GM13976 (cell line): ENCODE measurements around the gene MYO3A.
"Not testable (repeated sequence)": the region's sequence is repeated elsewhere in the genome, so short reads cannot be mapped to it uniquely, and the experiment has no call there.

Source experiments
- DNase-seq: peaks from one replicate; pipeline ENCODE4 v3.0.0; 2012; ENCODE audit warnings: low spot score
- in situ Hi-C: fragments of 300-500 bp; cut with MboI; formaldehyde crosslinking; loops from one replicate; pipeline ENCODE4 v1.12.0; 2022; ENCODE audit warnings: low sequenced_read_pairs, mixed read lengths, inconsistent platforms; ENCODE audit not compliant: unreplicated experiment
- TF ChIP-seq, protein P1 (sequence below): IDR thresholded peaks from 2 replicates; pipeline ENCODE4 v1.5.1; 2012; ENCODE audit warnings: borderline replicate concordance, mild to moderate bottlenecking; ENCODE audit not compliant: insufficient read depth; ENCODE audit errors: extremely low read depth, missing control alignments, control extremely low read depth

The MYO3A gene

DNA sequence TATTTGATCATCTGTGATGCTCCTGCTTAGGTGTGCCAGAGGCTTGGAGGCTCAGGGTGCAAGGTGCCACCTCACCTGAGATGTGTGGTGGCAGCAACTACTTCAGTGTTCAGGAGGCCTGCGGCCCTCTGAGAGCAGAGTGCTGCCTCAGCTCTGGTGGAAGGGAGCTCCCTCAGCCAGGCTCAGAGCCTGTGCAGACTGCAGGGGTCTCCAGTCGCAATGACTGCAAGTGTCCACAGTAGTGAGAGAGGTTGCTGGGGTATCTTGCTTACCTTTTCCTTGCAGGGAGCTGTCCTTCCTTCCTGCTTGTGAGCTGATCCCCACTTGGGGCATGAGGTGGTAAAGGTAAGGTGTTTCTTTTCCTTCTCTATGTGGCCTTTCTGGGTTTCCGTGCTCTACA is 151.5 kb downstream of the MYO3A start:
- no peak for DNase-seq
- in situ Hi-C loops, result no loop called here

DNA sequence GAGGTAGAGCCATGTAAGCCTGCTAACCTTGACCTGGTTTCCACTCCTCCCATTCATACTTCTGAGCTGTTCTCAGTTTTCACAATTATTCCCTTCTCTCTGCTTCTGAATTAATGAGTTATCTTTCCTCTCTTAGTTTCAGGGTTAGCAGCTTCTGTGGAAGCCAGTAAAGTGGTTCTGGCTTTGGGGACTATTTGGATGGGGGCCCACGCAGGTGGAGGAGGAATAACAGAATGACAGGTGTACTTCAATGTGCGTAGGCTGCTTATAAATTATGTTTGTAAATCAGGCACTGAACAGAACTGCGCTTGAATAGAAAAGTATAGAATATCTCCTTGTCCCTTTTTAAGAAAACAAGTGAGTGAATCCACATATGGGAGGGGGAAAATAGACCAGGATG is 153.6 kb downstream of the MYO3A start:
- TF ChIP-seq, protein P1, sequence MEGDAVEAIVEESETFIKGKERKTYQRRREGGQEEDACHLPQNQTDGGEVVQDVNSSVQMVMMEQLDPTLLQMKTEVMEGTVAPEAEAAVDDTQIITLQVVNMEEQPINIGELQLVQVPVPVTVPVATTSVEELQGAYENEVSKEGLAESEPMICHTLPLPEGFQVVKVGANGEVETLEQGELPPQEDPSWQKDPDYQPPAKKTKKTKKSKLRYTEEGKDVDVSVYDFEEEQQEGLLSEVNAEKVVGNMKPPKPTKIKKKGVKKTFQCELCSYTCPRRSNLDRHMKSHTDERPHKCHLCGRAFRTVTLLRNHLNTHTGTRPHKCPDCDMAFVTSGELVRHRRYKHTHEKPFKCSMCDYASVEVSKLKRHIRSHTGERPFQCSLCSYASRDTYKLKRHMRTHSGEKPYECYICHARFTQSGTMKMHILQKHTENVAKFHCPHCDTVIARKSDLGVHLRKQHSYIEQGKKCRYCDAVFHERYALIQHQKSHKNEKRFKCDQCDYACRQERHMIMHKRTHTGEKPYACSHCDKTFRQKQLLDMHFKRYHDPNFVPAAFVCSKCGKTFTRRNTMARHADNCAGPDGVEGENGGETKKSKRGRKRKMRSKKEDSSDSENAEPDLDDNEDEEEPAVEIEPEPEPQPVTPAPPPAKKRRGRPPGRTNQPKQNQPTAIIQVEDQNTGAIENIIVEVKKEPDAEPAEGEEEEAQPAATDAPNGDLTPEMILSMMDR, result no peak
- in situ Hi-C loops, result no loop called here
- DNase-seq, result no peak

More for the DNA sequence above, 151.5 kb downstream of the MYO3A start:
- TF ChIP-seq, protein P1, result no peak

DNA sequence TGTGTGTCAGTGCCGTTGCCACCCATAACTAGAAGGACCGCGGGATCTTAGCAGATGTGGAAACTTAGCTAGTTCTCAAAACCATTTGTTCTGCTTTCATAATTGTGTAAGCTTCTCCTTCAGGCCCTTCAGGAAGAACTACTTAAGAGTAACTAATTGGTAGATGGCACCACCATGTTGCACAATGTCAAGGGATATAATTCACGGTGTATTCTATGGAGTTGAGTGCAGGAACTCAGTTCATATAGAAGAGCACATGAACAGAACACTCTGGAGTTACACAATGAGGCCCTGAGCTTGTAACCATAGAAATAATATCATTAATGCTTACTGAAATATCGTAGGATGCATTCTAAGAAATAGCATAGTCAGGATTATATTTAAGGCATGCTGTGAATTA is 156.0 kb downstream of the MYO3A start:
- in situ Hi-C loops, result no loop called here
- TF ChIP-seq, protein P1, result no peak
- DNase-seq, result no peak

DNA sequence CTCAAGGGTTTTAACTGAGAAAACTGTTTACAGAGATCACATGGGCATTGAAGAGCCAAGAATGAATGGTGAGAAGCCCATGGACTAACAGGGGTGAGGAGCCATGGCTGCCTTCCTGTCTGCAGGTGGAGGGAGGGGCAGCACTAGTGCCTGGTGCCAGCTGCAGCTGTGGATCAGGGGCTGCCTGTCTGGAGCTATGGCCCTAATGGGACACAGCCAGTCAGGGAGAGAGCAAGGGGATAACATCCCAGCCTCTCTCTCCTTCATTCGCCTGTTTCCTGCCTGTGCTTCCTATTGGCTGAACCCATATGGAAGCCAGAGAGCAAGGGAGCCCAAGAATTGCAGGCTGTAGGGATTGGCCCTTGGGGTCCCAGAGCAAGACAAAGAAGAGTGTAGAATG is 156.7 kb downstream of the MYO3A start:
- in situ Hi-C loops, result no loop called here
- DNase-seq, result no peak

DNA sequence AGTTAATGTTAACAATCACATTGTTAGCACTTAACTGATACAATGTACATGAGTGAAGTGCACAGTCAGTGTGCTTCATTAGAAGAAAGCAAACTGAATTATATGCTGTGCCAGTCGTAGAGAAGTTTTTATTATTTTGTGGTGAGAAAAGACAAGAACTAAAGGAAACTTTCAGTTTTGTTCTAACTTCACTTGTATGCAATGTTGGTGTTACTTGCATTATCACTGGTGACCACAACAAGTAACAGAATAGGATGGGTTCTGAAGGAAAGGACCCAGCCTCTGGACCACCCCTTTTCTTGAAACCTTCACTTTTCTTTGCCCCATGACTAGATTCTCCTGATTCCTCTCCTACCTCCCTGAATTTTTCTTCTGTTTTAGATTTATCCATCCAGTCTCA is 159.2 kb downstream of the MYO3A start:
- in situ Hi-C loops, result no loop called here
- TF ChIP-seq, protein P1, result no peak
- no peak for DNase-seq

More for the DNA sequence above, 156.7 kb downstream of the MYO3A start:
- TF ChIP-seq, protein P1, result no peak

DNA sequence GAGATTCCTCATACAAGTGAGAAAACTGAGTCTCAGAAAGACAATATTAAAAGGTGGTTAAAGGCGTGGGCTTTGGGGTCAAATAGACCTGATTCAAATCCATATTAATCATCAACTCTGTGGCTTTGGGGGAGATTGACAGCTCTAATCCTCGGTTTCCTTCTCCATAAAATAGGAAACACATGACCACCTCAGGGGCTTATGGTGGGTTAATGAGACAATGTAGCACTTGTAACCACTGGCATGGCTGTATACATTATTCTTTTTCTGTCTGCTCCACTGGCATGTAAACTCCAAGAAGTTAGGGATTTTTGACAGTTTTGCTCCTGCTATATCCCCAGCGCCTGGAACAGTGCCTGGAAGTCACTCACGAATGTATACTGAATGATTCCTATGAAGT is 161.8 kb downstream of the MYO3A start:
- in situ Hi-C loops, result no loop called here
- no peak for DNase-seq
- TF ChIP-seq, protein P1, result no peak

DNA sequence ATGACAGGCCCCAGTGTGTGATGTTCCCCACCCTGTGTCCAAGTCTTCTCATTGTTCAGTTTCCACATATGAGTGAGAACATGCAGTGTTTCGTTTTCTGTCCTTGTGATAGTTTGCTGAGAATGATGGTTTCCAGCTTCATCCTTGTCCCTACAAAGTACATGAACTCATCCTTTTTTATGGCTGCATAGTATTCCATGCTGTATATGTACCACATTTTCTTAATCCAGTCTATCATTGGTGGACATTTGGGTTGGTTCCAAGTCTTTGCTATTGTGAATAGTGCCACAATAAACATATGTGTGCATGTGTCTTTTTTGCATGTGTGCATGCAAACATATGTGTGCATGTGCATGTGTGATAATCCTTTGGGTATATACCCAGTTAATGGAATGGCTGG is 163.5 kb downstream of the MYO3A start:
- DNase-seq, in situ Hi-C loops: not testable (repeated sequence)
